ENCODE measurements around the gene ARHGEF10L.
"Not testable (repeated sequence)": the region's sequence is repeated elsewhere in the genome, so short reads cannot be mapped to it uniquely, and the experiment has no call there.

ARHGEF10L gene

GRCh38 chr1:17736625-17737024 is 197.1 kb downstream of the ARHGEF10L start:
- no peak for DNase-seq (ENCODE audit: low read depth in 2 of 2)

DNA sequence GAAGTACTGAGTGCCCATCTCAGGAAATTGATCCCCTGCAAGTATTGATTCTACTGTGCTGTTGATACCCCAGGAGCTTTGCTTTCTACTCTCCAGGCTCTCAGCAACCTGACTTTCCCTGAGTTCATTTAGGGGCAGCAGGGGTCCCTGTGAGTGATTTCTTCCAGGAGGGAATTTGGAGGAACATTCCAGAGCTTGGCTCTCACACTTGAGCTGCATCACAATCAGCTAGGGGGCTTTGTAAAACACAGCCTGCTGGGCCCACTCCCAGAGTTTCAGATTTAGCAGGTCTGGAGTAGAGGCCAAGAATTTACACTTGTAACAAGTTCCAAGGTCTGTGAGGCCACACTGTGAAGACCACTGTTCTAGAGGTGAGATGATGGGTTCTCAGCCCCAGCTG is 199.6 kb downstream of the ARHGEF10L start:
- no peak for DNase-seq (ENCODE audit: low read depth in 2 of 2)

- DNase-seq (ENCODE audit: low read depth in 2 of 2): no peak
These were observed 201.6 kb downstream of the ARHGEF10L start for GRCh38 chr1:17741052-17741451.

DNA sequence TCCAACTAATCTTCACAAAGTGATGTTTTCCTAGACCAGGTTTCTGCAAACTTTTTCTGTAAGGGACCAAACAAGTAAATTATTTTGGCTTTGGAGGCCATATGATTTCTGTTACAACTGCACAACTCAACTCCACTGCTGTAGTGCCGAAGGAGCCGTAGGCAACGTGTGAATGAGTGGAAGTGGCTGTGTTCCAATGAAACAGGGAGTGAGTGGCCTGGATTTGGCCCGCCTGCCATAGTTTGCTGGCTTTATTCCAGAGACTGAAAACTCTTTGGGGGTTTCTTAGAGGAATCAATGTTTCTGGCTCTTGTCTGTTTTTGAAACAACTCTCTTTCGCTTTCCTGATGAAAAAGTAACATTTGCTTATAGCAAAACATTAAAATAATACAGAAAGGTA is 203.1 kb downstream of the ARHGEF10L start:
- DNase-seq (ENCODE audit: low read depth in 2 of 2): no peak

DNA sequence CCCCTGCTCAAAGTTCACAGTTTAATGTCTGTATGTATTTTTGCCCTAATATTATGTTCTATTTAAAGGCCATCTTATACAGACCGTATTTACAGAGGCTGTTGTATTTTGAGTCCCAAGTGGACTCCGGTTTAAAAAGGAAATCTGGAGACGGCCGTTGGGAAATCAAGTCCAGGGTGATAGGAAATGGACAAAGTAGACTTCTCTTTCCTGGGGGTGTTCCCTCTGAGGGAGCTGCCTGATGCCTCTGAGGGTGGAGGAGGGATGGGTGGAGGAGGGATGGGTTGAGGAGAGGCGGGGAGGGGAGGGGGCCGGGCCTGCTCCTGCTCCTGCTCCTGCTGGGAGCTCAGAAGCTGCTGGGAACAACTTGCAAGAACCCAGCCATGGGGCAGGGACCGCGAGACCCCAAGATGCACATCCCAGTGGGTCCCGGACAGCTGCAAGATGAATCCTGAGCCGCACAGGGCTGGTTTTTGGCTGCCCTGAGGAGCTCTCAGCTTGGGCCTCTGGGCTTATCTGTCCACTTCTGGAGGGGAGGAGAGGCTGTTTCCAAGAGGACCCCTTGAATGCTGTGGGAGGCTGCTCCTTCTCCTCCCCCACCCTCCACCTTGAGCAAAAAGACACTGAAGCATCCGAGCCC is 203.6 kb downstream of the ARHGEF10L start:
- DNase-seq (ENCODE audit: low read depth in 2 of 2): no peak

DNA sequence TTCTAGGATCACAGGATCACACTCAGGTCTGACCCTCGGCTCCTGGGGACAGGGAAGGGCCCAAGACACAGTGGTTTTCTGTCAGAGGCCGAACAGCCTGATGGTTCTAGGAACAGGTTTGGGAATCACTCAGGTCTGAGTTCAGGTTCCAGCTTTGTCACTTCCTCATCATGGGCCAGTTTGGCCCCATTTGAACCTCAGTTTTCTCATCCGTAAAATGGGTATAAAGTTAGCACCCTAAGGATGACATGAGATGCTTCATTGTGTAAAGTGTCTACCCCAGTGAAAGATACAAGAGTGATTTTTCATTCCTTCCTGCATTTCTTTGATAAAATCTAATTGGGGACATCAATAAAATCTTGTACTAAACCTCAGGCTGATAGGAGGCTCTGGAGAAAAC is 204.4 kb downstream of the ARHGEF10L start:
- DNase-seq (ENCODE audit: low read depth in 2 of 2): no peak

GRCh38 chr1:17744666-17745478 is 205.4 kb downstream of the ARHGEF10L start:
- DNase-seq (ENCODE audit: low read depth in 2 of 2): no peak

GRCh38 chr1:17745479-17745955 is 206.0 kb downstream of the ARHGEF10L start:
- no peak for DNase-seq (ENCODE audit: low read depth in 2 of 2)

GRCh38 chr1:17746281-17746680 is 206.8 kb downstream of the ARHGEF10L start:
- not testable (repeated sequence) for DNase-seq (ENCODE audit: low read depth in 2 of 2)

- no peak for DNase-seq (ENCODE audit: low read depth in 2 of 2)
These were observed 207.4 kb downstream of the ARHGEF10L start for GRCh38 chr1:17746920-17747319.
